Measurements from ENCODE around the gene IFI35.

DNA sequence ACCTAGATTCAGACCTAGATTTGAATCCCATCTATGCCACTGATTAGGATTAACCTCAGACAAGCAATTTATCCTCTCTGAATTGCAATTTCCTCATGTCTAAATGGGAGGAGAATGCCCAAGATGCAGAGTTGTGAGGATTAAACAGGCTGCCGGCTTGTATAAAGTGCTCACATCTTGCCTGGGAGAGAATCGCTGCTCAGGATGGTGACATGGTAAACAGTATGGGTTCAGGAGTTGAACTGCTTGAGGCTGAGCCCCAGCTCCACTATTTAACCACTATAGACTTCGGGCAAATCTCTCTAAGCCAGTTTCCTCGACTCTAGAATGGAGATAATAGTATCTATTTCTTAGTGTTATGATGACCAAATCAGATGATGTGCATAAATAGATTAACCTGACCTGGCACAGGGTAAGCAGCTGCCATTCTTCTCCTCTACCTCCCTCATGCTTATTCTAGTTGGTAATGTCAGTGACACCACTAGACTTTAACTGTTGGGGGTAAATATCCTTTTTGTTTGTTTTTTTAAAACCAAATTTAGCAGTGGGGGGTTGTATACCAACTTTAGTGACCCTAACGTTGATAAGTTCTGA lies 9.1 kb upstream of the IFI35 start:
- TF ChIP-seq POLR2A (IDR thresholded peaks at IDR 0.05), result no peak
- TF ChIP-seq, protein P1, sequence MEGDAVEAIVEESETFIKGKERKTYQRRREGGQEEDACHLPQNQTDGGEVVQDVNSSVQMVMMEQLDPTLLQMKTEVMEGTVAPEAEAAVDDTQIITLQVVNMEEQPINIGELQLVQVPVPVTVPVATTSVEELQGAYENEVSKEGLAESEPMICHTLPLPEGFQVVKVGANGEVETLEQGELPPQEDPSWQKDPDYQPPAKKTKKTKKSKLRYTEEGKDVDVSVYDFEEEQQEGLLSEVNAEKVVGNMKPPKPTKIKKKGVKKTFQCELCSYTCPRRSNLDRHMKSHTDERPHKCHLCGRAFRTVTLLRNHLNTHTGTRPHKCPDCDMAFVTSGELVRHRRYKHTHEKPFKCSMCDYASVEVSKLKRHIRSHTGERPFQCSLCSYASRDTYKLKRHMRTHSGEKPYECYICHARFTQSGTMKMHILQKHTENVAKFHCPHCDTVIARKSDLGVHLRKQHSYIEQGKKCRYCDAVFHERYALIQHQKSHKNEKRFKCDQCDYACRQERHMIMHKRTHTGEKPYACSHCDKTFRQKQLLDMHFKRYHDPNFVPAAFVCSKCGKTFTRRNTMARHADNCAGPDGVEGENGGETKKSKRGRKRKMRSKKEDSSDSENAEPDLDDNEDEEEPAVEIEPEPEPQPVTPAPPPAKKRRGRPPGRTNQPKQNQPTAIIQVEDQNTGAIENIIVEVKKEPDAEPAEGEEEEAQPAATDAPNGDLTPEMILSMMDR (IDR thresholded peaks at IDR 0.05 in 4 of 5, conservative IDR thresholded peaks at IDR 0.05 in 1 of 5), result no peak
